ENCODE measurements around the gene PTF1A. TPM values are rescaled to one million over a fixed set of nuclear protein-coding genes. Genes with fewer than 3 reads are reported as not detected.

Gene PTF1A
- total and polyA plus RNA-seq, 2 experiments from 2014 or later = not detected

DNA sequence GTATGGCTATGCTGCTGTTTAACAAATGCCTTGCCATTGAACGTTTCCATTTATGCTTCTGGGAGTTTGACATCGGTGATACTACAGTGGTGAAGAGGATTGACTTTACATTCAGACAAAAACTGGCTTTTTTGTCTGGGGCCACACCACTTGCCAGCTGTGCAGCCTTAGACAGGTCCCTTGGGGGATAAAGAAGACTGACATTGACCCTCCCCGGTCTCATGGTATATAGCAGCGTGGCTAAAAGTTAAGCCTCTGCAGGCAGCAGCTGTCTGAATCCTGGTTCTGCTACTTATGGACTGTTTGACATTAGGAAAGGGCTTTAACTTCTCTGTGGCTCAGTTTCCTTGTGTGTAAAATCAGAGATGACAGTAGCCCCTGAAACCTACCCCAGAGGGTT is 42.0 kb upstream of the PTF1A start:
- in situ Hi-C loops (cut with MboI) = no loop called here

DNA sequence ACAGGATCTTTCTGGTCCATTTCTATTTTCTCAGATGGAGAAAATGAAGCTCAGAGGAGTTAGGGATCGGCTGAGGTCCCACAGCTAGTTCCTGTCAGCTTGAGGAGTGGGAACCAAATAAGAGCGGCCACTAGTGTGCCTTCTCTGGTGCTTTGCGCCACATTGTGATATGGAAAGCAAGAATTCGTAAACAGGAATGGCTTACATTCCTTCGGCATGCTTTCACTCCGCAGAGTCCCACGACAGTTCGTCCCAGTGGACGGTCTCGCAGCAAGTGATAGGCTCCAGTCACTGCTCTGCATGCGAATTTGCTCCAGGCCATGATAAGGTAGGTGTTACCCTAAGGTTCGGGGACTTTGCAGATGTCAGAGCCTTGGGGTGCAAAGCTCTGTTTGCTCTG is 41.5 kb upstream of the PTF1A start:
- Histone ChIP-seq H3K4me3 (no peak overlapping the region), H3K27ac (no peak overlapping the region), H3F3A (ENCODE audit: insufficient read depth) (no peaks in the 10 kb centered on the region), H3K27me3 (replicated peaks; ENCODE audit: insufficient read depth) (no peaks in the 10 kb centered on the region), H3K4me2 (ENCODE audit: unreplicated experiment) (no peak overlapping the region), H2AFZ (no peak overlapping the region), H3K9me2 (ENCODE audit: insufficient read depth) (no peaks in the 10 kb centered on the region), H3K9me3 (ENCODE audit: low read depth) (no peaks in the 10 kb centered on the region), H3K4me1 (ENCODE audit: insufficient read depth) (no peaks in the 10 kb centered on the region), H4K20me1 (ENCODE audit: insufficient read depth) (no peaks in the 10 kb centered on the region), H3K36me3 (ENCODE audit: low read depth) (no peaks in the 10 kb centered on the region), H3K9ac (no peak overlapping the region), H3K79me2 (ENCODE audit: insufficient read depth) (no peaks in the 10 kb centered on the region)
- TF ChIP-seq EZH2 (IDR thresholded peaks at IDR 0.05; ENCODE audit: insufficient read depth, poor library complexity, severe bottlenecking) (no peak), EZH2phosphoT487 (IDR thresholded peaks at IDR 0.05; ENCODE audit: insufficient read depth, low read depth) (no peak)
- in situ Hi-C loops (cut with MboI) = no loop called here
- DNase-seq = no peak
- 72 to 75% methylated on average over 12 of the region's 12 CpGs for WGBS, 2 experiments (ENCODE audit: low coverage in 1 of 2, low lambda C conversion rate in 2 of 2, missing lambda C conversion rate in 2 of 2)

More for the DNA sequence above, 42.0 kb upstream of the PTF1A start:
- Histone ChIP-seq H3K9me3 (ENCODE audit: low read depth) (no peaks in the 10 kb centered on the region), H3K4me1 (ENCODE audit: insufficient read depth) (no peaks in the 10 kb centered on the region), H3K4me2 (ENCODE audit: unreplicated experiment) (no peak overlapping the region), H3K4me3 (no peak overlapping the region), H3K9ac (no peak overlapping the region), H3K27me3 (replicated peaks; ENCODE audit: insufficient read depth) (no peaks in the 10 kb centered on the region), H3F3A (ENCODE audit: insufficient read depth) (no peaks in the 10 kb centered on the region), H3K36me3 (ENCODE audit: low read depth) (no peaks in the 10 kb centered on the region), H3K27ac (no peak overlapping the region), H2AFZ (no peak overlapping the region), H4K20me1 (ENCODE audit: insufficient read depth) (no peaks in the 10 kb centered on the region), H3K79me2 (ENCODE audit: insufficient read depth) (no peaks in the 10 kb centered on the region), H3K9me2 (ENCODE audit: insufficient read depth) (no peaks in the 10 kb centered on the region)
- DNase-seq = no peak
- WGBS, 2 experiments (ENCODE audit: low coverage in 1 of 2, low lambda C conversion rate in 2 of 2, missing lambda C conversion rate in 2 of 2) = 61 to 64% methylated on average over 4 of the region's 4 CpGs
- TF ChIP-seq EZH2 (IDR thresholded peaks at IDR 0.05; ENCODE audit: insufficient read depth, poor library complexity, severe bottlenecking) (no peak), EZH2phosphoT487 (IDR thresholded peaks at IDR 0.05; ENCODE audit: insufficient read depth, low read depth) (no peak)

DNA sequence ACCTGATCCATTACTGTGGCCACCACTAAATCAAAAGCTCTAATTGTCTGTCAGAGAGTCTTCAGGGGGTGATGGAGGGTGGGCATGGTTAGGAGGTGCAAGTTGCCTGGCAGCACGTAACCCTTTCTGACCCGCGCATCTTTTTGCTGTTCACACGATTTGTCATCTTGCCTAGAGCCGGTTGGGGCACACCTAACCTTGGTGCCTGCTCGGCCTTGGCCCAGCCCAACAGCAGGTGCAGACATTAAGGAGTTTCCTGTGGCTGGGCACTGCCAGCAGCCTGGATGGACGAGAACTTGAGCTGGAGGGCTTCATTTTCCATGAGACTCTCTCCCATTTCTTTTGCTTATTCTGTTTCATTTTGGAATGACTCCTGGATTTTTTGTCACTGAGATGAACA is 41.0 kb upstream of the PTF1A start:
- H3K4me1 ChIP-seq (ENCODE audit: insufficient read depth) = no peaks in the 10 kb centered on the region
- no peaks in the 10 kb centered on the region for H3K36me3 ChIP-seq (ENCODE audit: low read depth)
- no peak for DNase-seq
- 70 to 75% methylated on average over 7 of the region's 7 CpGs for WGBS, 2 experiments (ENCODE audit: low coverage in 1 of 2, low lambda C conversion rate in 2 of 2, missing lambda C conversion rate in 2 of 2)
- no peak overlapping the region for H3K9ac ChIP-seq
- H3K4me2 ChIP-seq (ENCODE audit: unreplicated experiment) = no peak overlapping the region
- H3K9me2 ChIP-seq (ENCODE audit: insufficient read depth) = no peaks in the 10 kb centered on the region
- no peaks in the 10 kb centered on the region for H3F3A ChIP-seq (ENCODE audit: insufficient read depth)
- no peak overlapping the region for H3K27ac ChIP-seq
- H2AFZ ChIP-seq = no peak overlapping the region
- H3K9me3 ChIP-seq (ENCODE audit: low read depth) = no peaks in the 10 kb centered on the region
- no peaks in the 10 kb centered on the region for H3K27me3 ChIP-seq (replicated peaks; ENCODE audit: insufficient read depth)
- no peaks in the 10 kb centered on the region for H4K20me1 ChIP-seq (ENCODE audit: insufficient read depth)
- H3K79me2 ChIP-seq (ENCODE audit: insufficient read depth) = no peaks in the 10 kb centered on the region
- no peak for TF ChIP-seq EZH2 (IDR thresholded peaks at IDR 0.05; ENCODE audit: insufficient read depth, poor library complexity, severe bottlenecking)
- in situ Hi-C loops (cut with MboI) = no loop called here
- no peak overlapping the region for H3K4me3 ChIP-seq

DNA sequence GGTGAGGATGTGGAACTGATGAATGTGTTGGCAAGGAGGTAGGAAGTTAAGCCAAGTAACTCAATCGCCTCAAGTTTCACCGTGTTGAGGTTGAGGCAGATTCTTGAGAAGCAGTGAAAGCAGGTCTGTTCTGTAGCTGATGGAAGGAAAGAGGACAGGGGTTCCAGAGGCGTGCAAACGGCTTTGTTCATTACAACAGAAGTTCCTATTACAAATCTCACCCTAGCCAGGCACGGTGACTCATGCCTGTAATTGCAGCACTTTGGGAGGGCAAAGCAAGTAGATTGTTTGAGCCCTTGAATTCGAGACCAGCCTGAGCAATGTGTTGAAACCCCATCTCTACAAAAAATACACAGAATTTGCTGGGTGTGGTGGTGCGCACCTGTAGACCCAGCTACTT is 36.9 kb upstream of the PTF1A start:
- no peaks in the 10 kb centered on the region for H3K9me3 ChIP-seq (ENCODE audit: low read depth)
- H3K4me3 ChIP-seq = no peak overlapping the region
- peaks cover 4% of the 10 kb centered on the region for H3K27me3 ChIP-seq (replicated peaks; ENCODE audit: insufficient read depth)
- WGBS, 2 experiments (ENCODE audit: low coverage in 1 of 2, low lambda C conversion rate in 2 of 2, missing lambda C conversion rate in 2 of 2) = 68 to 73% methylated on average over 7 of the region's 7 CpGs
- TF ChIP-seq EZH2phosphoT487 (IDR thresholded peaks at IDR 0.05; ENCODE audit: insufficient read depth, low read depth) (no peak), EZH2 (IDR thresholded peaks at IDR 0.05; ENCODE audit: insufficient read depth, poor library complexity, severe bottlenecking) (no peak)
- H4K20me1 ChIP-seq (ENCODE audit: insufficient read depth) = no peaks in the 10 kb centered on the region
- 0 out of 2 replicates have a peak, but pooled peaks cover 6% of the 10 kb centered on the region for H3K4me1 ChIP-seq (ENCODE audit: insufficient read depth)
- no peak overlapping the region for H3K4me2 ChIP-seq (ENCODE audit: unreplicated experiment)
- in situ Hi-C loops (cut with MboI) = no loop called here
- no peak overlapping the region for H3K27ac ChIP-seq
- peak; percentile 37 for DNase-seq
- H2AFZ ChIP-seq = no peak overlapping the region
- H3K79me2 ChIP-seq (ENCODE audit: insufficient read depth) = no peaks in the 10 kb centered on the region
- H3K9me2 ChIP-seq (ENCODE audit: insufficient read depth) = no peaks in the 10 kb centered on the region
- H3F3A ChIP-seq (ENCODE audit: insufficient read depth) = no peaks in the 10 kb centered on the region
- H3K36me3 ChIP-seq (ENCODE audit: low read depth) = no peaks in the 10 kb centered on the region
- H3K9ac ChIP-seq = no peak overlapping the region
